Measurements from ENCODE around the gene DALRD3. TPM values are rescaled to one million over a fixed set of nuclear protein-coding genes. Genes with fewer than 3 reads are reported as not detected.
A peak's percentile ranks its signal among the peaks of the same experiment; 100 is the strongest.

DALRD3 gene
- polyA plus RNA-seq, 6 donors from 2014 or later, result 25.4 to 40.6 (median 27.5) TPM

DNA sequence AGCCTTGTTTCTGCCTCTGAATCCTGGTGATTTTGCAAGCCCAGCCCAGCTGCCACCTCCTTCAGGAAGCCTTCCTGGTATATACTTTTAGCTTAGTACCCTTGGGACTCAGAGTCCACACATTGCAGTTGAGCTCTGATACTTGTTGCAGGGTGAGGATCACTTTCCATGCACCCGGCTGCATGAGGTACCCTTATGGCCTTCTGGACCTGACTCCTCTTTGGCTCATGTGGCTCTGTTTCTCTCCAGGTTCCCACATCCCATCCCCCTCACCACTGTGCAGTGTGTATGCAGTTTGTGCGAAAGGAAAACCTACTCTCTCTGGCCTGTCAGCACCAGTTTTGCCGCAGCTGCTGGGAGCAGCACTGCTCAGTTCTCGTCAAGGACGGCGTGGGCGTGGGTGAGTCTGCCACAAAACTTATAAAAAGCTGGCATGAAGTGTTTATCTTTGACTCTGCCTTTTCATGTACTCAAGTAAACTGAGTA, 51.5 kb downstream of the DALRD3 start:
- Mint-ChIP-seq H3K4me1 (peaks cover 0 to 2% (median 0%) of the 10 kb centered on the region in 3 donors), H3K9me3 (no peaks in the 10 kb centered on the region), H3K4me3 (no peak overlapping the region), H3K36me3 (peaks cover 8 to 30% of the 10 kb centered on the region in 2 donors), H3K27me3 (no peaks in the 10 kb centered on the region), H3K27ac (peak overlapping the region in 1 of 6 donors; percentile 39)
- no peak for ATAC-seq (ENCODE audit: low read depth in 2 of 2)
- DNase-seq, result no peak

DNA sequence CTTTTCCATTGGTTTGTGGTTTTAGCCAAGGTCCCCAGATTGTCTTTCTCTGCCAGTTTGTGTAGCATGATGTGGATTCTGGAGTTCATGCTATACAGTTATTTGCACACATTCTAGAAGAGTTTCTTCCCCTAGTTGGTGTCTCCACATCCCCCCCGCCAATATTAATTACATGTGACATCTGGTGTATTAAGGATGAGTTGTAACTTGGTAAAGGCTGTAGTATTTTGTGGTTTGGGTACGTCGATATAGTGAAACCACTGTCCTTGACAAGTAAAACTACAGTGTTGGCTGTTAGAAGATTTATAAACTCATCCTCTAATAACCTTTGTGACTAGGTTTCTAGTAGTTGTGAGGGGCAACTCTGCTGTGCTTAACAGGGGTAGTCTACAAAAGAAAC, 52.0 kb downstream of the DALRD3 start:
- Mint-ChIP-seq H3K36me3 (peaks cover 8 to 24% of the 10 kb centered on the region in 2 donors), H3K27ac (peak overlapping the region in 1 of 6 donors; percentile 92), H3K4me1 (peaks cover 0 to 2% (median 0%) of the 10 kb centered on the region in 3 donors), H3K27me3 (no peaks in the 10 kb centered on the region), H3K4me3 (no peak overlapping the region), H3K9me3 (no peaks in the 10 kb centered on the region)
- ATAC-seq (ENCODE audit: low read depth in 2 of 2) (no peak), DNase-seq (no peak)

Other genes starting within 250 kb of the DALRD3 start
- 10 to 100 TPM in 1 of 6 donors, 1 to 10 TPM in 5; 6.8 to 11.3 (median 9.2) TPM for gene PRKAR2A, start 170.7 kb downstream of the DALRD3 start, polyA plus RNA-seq (ENCODE audit: low read depth in 6 of 6)
- 10 to 100 TPM in 4 of 6 donors, 1 to 10 TPM in 2; 7.0 to 37.1 (median 11.6) TPM for gene SLC25A20, start 119.7 kb downstream of the DALRD3 start, polyA plus RNA-seq (ENCODE audit: low read depth in 6 of 6)
- gene ARIH2, start 99.7 kb downstream of the DALRD3 start, polyA plus RNA-seq (ENCODE audit: low read depth in 6 of 6), result 100 to 1,000 TPM; 109 to 192 (median 122) TPM
- 10 to 100 TPM in 5 of 6 donors, 1 to 10 TPM in 1; 2.6 to 17.8 (median 15.1) TPM for gene P4HTM, start 28.3 kb downstream of the DALRD3 start, polyA plus RNA-seq (ENCODE audit: low read depth in 6 of 6)
- 100 to 1,000 TPM in 4 of 6 donors, 10 to 100 TPM in 2; 94.3 to 112 (median 106) TPM for gene WDR6, start 11.2 kb downstream of the DALRD3 start, polyA plus RNA-seq (ENCODE audit: low read depth in 6 of 6)
- gene NDUFAF3, start 3.5 kb upstream of the DALRD3 start, polyA plus RNA-seq (ENCODE audit: low read depth in 6 of 6), result 100 to 1,000 TPM; 124 to 177 (median 143) TPM
- gene IMPDH2, start 10.8 kb upstream of the DALRD3 start, polyA plus RNA-seq (ENCODE audit: low read depth in 6 of 6), result 100 to 1,000 TPM in 3 of 6 donors, 10 to 100 TPM in 3; 78.6 to 117 (median 97.6) TPM
- 10 to 100 TPM; 15.3 to 34.5 (median 26.1) TPM for gene QRICH1, start 75.5 kb upstream of the DALRD3 start, polyA plus RNA-seq (ENCODE audit: low read depth in 6 of 6)
- 100 to 1,000 TPM in 3 of 6 donors, 10 to 100 TPM in 3; 35.6 to 111 (median 98.3) TPM for gene QARS1, start 86.2 kb upstream of the DALRD3 start, polyA plus RNA-seq (ENCODE audit: low read depth in 6 of 6)
- 10 to 100 TPM; 19.6 to 36.0 (median 23.6) TPM for gene USP19, start 102.2 kb upstream of the DALRD3 start, polyA plus RNA-seq (ENCODE audit: low read depth in 6 of 6)
- gene LAMB2, start 114.5 kb upstream of the DALRD3 start, polyA plus RNA-seq (ENCODE audit: low read depth in 6 of 6), result not detected
- 1 to 10 TPM in 5 of 6 donors, under 1 TPM in 1; 0.14 to 1.8 (median 1.3) TPM for gene CCDC71, start 147.8 kb upstream of the DALRD3 start, polyA plus RNA-seq (ENCODE audit: low read depth in 6 of 6)
- under 1 TPM in 3 of 6 donors, not detected in 3; 0.48 to 0.56 (median 0.49) TPM for gene KLHDC8B, start 153.0 kb upstream of the DALRD3 start, polyA plus RNA-seq (ENCODE audit: low read depth in 6 of 6)